Femur (tissue), 1 donor: ENCODE results near the gene COX6A1.
"Not testable (repeated sequence)": the region's sequence is repeated elsewhere in the genome, so short reads cannot be mapped to it uniquely, and the experiment has no call there.

Experiments
- DNase-seq: peaks from one replicate; pipeline ENCODE4 v3.0.0-alpha.2; 2017

The COX6A1 gene

GRCh38 chr12:120468325-120468820, 30.5 kb downstream of the COX6A1 start:
- DNase-seq: peak; percentile 40

GRCh38 chr12:120468821-120469449, 31.0 kb downstream of the COX6A1 start:
- peak; percentile 82 for DNase-seq

GRCh38 chr12:120469450-120470149, 31.7 kb downstream of the COX6A1 start, which contains the start of gene SRSF9:
TSS of gene SRSF9 (minus strand) at chr12:120469748. CDS start at chr12:120469609, 139 bp downstream.
- peak; percentile 97 for DNase-seq

- no peak for DNase-seq
Measured at GRCh38 chr12:120470150-120470784, 32.4 kb downstream of the COX6A1 start.

GRCh38 chr12:120472521-120472920, 34.6 kb downstream of the COX6A1 start:
- DNase-seq: no peak

- DNase-seq: no peak
Measured at GRCh38 chr12:120473807-120474615, 36.1 kb downstream of the COX6A1 start.

GRCh38 chr12:120474616-120474960, 36.7 kb downstream of the COX6A1 start:
- DNase-seq: peak; percentile 52

- DNase-seq: no peak
Measured at GRCh38 chr12:120475643-120476042, 37.7 kb downstream of the COX6A1 start.

- no peak for DNase-seq
Measured at GRCh38 chr12:120479458-120479857, 41.5 kb downstream of the COX6A1 start.

- DNase-seq: no peak
Measured at GRCh38 chr12:120480211-120480610, 42.3 kb downstream of the COX6A1 start.

GRCh38 chr12:120481022-120481767, 43.3 kb downstream of the COX6A1 start:
- no peak for DNase-seq

GRCh38 chr12:120483621-120484020, 45.7 kb downstream of the COX6A1 start:
- DNase-seq: no peak

GRCh38 chr12:120485961-120486881, 48.3 kb downstream of the COX6A1 start:
- DNase-seq: no peak

GRCh38 chr12:120487552-120487951, 49.6 kb downstream of the COX6A1 start:
- DNase-seq: not testable (repeated sequence)

GRCh38 chr12:120488057-120488640, 50.2 kb downstream of the COX6A1 start:
- no peak for DNase-seq

- DNase-seq: no peak
Measured at GRCh38 chr12:120489018-120489417, 51.1 kb downstream of the COX6A1 start.

- no peak for DNase-seq
Measured at GRCh38 chr12:120490325-120490724, 52.4 kb downstream of the COX6A1 start.
